ENCODE measurements around the gene TMEM245.

DNA sequence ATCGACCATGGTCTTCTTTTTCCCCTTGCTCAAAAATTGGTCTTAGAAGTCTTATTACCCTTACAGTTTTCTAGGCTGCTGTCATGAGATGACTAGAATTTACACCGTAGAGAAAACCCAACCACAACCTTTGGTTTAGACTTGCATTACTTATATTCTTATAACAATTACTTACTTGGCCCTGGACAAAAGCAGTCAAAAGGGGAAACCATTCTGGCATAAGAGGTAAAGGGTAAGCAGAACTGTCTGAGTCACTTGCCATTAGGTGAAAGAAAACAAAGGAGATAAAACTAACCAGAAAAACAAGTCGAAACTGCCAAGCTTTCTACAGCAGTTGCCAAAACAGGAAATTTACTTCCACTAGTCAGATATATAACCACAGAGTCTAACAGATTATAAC lies 17.9 kb downstream of the TMEM245 start:
- TF ChIP-seq, protein P1, sequence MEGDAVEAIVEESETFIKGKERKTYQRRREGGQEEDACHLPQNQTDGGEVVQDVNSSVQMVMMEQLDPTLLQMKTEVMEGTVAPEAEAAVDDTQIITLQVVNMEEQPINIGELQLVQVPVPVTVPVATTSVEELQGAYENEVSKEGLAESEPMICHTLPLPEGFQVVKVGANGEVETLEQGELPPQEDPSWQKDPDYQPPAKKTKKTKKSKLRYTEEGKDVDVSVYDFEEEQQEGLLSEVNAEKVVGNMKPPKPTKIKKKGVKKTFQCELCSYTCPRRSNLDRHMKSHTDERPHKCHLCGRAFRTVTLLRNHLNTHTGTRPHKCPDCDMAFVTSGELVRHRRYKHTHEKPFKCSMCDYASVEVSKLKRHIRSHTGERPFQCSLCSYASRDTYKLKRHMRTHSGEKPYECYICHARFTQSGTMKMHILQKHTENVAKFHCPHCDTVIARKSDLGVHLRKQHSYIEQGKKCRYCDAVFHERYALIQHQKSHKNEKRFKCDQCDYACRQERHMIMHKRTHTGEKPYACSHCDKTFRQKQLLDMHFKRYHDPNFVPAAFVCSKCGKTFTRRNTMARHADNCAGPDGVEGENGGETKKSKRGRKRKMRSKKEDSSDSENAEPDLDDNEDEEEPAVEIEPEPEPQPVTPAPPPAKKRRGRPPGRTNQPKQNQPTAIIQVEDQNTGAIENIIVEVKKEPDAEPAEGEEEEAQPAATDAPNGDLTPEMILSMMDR (IDR thresholded peaks at IDR 0.05), result no peak
- TF ChIP-seq POLR2AphosphoS5 (IDR thresholded peaks at IDR 0.05; ENCODE audit: low read depth, low read length) (no peak), TCF7L2 (IDR thresholded peaks at IDR 0.05; ENCODE audit: low read depth, low read length) (no peak), SIN3A (IDR thresholded peaks at IDR 0.05; ENCODE audit: borderline replicate concordance, insufficient read depth, low read depth, low read length) (no peak)
- TF ChIP-seq, protein P2, sequence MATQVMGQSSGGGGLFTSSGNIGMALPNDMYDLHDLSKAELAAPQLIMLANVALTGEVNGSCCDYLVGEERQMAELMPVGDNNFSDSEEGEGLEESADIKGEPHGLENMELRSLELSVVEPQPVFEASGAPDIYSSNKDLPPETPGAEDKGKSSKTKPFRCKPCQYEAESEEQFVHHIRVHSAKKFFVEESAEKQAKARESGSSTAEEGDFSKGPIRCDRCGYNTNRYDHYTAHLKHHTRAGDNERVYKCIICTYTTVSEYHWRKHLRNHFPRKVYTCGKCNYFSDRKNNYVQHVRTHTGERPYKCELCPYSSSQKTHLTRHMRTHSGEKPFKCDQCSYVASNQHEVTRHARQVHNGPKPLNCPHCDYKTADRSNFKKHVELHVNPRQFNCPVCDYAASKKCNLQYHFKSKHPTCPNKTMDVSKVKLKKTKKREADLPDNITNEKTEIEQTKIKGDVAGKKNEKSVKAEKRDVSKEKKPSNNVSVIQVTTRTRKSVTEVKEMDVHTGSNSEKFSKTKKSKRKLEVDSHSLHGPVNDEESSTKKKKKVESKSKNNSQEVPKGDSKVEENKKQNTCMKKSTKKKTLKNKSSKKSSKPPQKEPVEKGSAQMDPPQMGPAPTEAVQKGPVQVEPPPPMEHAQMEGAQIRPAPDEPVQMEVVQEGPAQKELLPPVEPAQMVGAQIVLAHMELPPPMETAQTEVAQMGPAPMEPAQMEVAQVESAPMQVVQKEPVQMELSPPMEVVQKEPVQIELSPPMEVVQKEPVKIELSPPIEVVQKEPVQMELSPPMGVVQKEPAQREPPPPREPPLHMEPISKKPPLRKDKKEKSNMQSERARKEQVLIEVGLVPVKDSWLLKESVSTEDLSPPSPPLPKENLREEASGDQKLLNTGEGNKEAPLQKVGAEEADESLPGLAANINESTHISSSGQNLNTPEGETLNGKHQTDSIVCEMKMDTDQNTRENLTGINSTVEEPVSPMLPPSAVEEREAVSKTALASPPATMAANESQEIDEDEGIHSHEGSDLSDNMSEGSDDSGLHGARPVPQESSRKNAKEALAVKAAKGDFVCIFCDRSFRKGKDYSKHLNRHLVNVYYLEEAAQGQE (IDR thresholded peaks at IDR 0.05; ENCODE audit: insufficient read depth in 1 of 2, low read depth in 2 of 2, low read length in 1 of 2), result no peak

Data from Panc1 (cell line).